Measurements from ENCODE around the gene CRTC3.
"Not testable (repeated sequence)": the region's sequence is repeated elsewhere in the genome, so short reads cannot be mapped to it uniquely, and the experiment has no call there.

CRTC3 gene

DNA sequence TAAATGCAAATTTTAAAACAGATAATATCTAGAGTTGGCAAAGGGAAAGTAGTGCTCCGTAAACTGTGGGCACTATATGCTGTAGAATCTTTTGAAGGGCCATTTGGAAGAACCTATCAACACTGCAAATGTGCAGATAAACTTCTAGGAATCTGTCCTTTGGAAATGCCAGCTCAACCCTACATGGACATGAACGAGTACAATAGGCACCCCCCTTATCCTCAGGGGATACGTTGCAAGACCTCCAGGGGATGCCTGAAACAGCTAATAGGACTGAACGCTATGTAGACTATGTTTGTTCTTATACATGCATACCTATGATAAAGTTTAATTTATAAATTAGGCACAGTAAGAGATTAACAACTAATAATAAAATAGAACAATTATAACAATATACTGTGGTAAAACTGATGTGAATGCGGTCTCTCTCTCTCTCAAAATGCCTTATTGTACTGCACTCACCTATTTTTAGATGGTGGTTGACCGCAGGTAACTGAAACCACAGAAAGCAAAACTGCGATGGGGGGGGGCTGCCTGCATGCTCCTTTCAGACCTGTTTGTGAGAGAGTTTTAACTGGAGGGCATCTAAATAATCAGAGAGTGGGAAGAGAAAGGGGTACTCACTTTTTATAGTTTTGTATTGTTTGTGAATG is 127.9 kb downstream of the CRTC3 start:
- DNase-seq, result not testable (repeated sequence)

DNA sequence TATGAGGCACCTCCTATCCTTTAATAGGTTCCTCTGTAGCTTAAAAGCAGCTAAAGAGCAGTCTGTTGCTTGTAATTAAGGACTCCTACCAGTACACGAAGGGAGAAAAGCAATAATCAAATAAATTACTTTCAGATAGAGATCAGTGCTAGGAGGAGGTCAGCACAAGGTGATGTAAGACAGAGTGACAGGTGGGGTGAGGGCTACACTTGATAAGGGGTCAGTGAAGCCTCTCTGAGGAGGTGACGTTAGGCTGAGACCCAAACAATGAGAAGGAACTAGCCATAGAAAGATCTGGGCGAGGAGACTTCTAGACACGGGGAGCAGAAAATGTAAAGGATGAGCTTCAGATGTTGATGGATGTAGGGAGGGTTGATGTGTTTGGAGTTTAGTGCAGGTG is 129.8 kb downstream of the CRTC3 start:
- DNase-seq, result no peak

DNA sequence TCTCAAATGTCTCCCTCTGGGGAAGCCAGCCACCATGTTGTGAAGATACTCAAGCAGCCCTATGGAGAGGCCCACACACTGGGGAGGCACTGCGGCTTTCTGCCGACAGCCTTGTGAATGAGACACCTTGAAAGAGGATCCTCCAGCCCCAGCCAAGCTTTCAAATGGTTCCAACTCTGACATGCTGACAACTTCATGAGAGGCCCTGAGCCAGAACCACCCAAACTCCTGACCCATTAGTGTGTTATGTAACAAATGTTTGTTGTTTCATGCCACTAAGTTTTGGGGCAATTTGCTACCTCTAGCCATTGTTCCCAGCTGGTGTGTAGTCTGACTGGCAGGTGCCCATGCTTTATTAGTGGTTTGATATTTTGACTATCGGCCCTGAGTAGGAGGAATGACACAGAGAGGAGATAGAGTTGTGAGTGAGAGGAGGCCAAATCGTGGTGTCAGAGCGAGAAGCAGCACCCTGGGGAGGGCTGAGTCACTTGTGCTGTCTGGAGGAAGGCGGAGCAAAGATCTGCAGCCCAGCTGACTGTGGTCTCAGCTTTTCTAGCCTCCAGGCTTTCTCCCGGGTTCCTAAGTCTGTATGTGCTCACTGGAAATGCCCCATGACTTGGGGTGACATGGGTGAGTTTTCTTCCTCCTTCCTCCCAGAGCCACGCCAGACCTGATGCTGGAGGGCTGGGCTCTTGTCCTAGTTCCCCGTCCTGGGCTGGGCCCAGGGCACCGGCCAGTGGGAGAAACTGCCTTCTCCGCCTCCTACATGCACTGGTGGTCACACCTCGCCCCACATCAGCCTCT is 130.7 kb downstream of the CRTC3 start:
- no peak for DNase-seq

DNA sequence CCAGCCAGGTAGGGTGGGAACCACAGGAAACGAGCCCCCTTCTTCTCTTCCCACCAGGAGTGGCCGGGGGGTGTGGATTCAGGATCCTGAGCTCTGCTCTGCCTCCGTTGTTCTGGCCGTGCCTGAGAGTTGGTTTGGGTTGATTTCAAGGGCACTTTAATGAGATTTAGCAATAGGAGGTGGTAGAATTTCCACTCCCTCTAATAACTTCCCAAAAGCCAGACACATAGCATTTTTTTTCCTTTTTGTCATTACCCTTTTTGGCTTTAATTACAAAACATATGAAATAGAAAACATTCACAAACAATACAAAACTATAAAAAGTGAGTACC is 131.2 kb downstream of the CRTC3 start:
- not testable (repeated sequence) for DNase-seq

DNA sequence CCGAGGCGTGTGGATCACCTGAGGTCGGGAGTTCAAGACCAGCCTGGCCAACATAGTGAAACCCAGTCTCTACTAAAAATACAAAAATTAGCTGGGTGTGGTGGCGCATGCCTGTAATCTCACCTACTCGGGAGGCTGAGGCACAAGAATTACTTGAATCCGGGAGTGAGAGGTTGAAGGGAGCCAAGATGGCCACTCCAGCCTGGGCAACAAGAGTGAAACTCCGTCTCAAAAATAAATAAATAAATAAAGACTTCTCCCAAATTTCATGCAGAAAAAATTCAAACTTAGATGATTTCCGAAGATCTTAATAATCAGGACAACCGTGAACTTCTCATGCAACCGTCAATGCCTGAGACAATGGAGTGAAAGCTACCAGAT is 134.3 kb downstream of the CRTC3 start:
- not testable (repeated sequence) for DNase-seq

DNA sequence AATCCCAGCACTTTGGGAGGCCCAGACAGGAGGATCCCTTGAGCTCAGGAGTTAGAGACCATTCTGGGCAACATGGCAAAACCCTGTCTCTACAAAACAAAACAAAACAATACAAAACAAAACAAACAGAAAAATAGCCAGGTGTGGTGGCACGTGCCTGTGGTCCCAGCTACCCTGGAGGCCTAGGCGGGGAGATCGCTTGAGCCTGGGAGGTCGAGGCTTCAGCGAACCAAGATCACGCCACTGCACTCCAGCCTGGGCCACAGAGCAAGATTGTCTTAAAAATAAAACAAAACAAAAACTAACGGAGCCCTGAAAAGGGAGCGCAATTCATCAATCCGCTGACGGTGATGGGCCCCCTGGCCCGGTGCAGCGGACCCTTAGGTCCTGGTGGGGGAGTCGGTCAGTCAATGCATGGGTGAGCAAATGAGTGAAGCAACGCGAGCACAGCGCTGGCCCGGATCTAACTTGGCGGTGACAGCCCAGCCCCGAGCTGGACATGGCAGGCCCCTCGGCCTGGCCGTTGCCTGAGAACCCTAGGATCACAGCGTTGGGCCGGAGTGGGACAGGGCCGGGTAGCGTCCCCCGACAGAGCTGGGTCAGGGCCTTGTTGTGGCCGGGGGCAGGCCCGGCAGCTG is 135.0 kb downstream of the CRTC3 start:
- no peak for DNase-seq

DNA sequence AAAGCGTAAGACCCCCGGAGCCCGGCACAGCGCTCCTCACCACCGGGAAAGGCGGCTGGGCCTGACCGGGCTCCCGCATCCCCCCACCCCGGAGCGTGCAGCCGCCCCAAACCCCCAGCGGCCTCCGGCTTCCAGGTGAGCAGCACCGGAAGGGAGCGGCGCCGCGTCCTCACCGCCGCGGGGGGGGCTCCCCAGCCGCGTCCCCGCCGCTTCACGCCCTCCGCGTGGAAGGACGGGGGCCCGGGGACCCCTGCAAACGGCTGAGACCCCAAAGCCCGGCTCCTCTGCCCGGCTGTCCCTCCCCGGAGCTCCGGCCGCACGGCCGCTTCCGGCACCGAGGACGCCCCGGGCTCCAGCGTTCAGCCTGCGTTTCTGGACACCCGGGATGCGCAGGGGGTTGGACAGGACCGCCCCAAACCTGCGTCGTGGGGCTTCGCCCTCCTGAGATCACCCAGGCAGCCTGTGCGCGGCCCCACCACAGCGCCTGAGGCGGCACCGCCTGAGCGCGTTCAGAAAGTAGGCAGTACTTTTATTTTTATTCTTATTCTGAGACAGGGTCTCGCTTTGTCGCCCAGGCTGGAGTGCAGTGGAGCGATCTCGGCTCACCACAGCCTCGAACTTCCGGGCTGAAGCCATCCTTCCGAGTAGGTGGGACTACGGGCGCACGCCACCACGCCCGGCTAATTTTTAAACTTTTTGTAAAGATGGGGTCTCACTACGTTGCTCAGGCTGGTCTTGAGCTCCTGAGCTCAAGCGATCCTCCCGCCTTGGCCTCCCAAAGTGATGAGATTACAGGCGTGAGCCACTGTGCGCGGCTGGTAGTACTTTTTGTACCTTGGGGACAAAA is 135.8 kb downstream of the CRTC3 start:
- no peak for DNase-seq

DNA sequence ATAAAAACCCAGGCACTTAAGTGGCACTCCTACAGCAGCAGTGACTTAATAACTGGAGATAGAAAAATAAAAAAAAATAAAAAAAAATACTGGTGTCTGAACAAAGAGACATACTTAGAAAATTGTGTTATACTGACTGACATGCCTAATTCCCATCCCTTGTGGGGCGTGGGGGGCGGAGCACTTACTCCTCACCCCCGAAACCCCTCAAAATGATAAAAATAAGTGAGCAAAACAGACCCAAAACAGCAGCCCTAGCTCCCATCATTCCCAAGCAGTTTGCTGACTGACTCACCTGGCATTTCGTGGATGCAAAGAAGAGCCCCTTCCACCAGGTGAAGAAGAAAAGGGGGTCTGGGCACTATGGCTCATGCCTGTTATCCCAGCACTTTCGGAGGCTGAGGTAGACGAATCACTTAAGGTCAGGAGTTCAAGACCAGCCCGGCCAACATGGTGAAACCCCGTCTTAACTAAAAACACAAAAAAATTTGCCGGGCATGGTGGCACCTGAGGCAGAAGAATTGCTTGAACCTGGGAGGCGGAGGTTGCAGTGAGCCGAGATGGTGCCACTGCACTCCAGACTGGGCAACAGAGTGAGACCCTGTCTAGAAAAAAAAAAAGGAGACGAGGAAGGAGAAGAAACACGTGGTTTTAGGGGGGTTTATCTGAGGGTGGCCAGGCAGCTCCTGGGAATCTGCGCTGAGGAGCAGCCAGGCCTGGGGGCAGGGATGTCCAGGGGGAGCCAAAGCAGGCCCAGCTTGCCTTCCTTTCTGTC is 136.6 kb downstream of the CRTC3 start:
- no peak for DNase-seq

DNA sequence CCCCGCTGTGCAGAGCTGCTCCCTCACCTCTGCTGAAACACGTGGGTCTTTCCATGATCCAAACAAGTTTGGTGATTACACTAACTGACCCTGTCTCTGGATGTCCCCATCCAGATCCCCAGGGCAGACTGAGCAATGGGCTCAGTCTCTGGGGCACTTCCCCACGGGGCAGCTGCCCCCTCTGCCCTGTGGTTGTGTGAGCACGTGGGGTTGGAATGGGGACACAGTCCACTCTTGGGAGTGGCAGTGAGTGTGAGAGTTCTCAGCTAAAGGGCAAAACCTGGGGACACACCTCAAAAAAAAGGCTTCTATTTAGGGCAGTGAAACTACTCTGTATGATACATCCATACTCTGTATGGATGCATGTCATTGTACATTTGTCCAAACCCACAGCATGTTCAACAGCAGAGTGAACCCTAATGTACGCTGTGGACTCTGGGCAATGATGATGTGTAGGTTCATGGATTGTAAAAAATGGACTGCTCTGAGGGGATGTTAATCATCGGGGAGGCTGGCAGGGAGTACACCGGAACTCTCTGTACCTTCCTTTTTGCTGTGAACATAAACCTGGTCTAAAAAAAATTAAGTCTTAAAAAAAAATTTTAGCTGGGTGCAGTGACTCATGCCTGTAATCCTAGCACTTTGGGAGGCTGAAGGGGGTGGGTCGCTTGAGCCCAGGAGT is 137.5 kb downstream of the CRTC3 start:
- DNase-seq, result no peak

DNA sequence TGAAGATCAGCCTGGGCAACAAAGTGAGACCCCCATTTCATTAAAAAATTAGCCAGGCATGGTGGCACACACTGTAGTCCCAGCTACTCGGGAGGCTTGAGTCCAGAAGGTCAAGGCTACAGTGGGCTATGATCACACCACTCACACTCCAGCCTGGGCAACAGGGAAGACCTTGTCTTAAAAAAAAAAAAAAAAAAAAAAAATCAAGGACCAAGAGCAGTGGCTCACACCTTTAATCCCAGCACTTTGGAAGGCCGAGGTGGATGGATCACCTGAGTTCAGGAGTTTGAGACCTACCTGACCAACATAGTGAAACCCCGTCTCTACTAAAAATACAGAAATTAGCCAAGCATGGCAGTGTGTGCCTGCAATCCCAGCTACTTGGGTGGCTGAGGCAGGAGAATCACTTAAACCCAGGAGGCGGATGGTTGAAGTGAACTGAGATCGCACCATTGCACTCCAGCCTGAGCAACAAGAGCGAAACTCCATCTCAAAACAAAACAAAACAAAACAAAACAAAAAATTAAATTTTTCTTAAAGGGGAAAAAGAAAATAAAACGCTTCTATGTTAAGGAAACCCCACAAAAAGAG is 138.1 kb downstream of the CRTC3 start:
- not testable (repeated sequence) for DNase-seq

DNA sequence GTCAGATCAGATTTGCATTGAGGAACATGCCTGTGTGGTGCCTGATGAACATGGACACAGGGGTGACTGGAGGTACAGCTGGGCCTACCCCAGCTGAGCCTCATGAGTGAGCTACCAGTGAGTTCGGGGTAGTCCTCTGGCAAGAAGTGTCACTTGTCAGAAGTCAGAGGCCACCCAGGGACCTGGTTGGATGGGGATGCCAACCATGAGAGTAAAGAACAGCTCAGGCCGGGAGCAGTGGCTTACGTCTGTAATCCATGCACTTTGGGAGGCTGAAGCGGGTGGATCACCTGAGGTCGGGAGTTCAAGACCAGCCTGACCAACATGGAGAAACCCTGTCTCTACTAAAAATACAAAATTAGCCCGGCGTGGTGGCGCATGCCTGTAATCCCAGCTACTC is 140.9 kb downstream of the CRTC3 start:
- not testable (repeated sequence) for DNase-seq

DNA sequence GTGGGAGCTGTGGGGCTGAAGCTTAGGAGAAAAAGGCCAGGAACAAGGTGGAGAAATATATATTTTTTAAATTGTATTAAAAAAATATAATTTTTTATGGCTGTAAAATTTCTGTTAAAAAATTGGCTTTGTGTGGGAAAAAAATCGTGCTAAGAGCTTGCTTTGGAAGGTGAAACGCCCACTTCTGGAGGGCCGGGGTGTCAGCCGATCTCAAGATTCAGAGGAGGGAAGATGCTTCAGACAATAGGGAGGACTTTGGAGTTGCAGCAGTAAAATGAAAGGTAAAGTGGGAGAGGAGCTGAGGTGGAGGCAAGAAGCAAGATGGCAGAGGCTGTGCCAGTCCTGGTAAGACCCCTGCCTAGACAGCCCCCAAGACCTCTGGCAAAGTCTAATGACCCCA is 141.5 kb downstream of the CRTC3 start:
- DNase-seq, result no peak

DNA sequence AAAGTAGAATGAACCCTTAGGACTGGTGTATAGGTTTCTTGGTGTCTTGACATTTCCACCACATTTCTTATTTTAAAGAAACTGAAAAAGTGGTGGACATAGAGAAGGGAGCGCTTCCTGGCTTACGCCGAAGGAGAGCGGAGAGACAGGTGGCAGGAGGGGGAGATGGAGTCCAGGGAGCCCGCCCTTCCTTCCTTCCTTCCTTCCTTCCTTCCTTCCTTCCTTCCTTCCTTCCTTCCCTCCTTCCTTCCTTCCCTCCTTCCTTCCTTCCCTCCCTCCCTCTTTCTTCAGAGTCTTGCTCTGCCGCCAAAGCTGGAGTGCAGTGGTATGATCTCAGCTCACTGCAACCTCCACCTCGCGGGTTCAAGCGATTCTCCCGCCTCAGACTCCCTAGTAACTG is 143.6 kb downstream of the CRTC3 start:
- not testable (repeated sequence) for DNase-seq

DNA sequence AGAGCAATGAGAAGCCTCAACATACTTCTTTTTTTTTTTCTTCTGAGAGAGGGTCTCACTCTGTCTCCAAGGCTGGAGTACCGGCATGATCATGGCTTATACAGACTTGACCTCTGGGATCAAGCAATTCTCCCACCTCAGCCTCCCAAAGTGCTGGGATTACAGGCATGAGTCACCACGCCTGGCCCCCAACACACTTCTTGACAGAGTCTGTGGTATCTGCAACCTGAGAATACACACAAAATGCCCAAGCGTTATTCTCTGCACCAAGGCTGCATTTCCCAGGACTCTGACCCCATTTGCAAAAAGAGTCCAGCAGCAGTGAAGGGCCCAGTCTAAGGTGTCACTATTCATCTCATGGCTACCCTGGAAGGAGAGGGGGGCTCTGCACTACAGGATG is 144.8 kb downstream of the CRTC3 start:
- DNase-seq, result no peak

DNA sequence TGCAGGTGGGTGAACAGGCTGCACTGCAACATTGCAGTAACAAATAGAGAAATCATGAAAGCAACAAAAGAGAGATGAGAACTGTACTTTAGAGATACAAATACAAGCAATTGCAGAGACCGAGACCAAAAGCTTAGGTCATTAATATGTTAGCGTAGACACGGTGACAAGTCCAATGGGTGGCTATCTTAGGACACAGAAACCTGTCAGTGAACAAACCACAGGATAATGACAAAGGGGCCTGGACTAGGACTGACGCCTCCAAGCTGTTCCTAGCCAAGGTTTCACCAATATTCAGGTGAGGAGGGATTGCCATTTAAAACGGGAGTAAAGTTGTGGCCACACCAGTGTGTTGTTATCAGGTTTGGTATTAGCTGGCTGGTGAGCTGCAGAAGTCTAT is 145.7 kb downstream of the CRTC3 start:
- no peak for DNase-seq

DNA sequence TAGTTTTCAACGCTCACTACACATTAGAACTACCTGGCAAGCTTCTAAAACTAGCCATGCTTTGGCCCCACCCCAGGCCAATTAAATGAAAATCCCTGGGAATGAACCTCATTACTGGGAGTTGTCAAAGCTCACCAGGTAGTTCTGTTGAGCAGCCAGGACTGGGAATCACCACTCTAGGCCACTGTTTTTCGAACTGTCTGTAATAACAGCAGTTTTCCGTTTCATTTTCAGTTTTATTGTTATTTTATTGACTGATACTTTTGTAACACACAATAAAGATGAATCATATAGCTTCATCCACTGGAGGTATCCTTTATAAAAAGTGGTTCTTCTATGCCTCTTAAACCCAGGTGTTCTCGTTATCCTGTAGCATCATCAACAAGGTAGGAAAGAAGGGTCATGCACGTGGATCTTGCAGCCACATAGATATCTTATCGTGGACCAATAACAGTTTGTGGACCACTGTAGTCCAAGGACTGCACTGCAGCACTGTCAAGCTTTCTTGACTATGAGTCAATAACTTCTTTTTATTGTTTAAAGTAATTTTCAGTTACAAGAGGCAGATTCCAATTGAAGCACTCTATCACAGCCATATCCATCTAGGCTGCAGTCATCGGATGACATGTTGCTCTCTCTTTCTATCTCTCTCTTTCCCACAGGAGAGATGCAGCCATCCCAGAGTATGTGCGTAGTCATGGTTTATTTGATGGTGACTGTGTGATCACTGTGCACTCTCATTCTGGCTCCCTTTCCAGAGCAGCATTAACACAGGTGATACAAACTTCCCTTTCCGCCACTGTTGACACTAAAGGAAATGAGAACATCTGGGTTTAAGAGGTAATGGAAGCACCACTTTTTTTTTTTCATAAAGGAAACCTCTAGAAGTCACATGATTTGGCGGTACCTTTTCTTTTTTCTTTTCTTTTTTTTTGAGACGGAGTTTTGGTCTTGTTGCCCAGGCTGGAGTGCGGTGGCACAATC is 148.4 kb downstream of the CRTC3 start:
- DNase-seq, result no peak

DNA sequence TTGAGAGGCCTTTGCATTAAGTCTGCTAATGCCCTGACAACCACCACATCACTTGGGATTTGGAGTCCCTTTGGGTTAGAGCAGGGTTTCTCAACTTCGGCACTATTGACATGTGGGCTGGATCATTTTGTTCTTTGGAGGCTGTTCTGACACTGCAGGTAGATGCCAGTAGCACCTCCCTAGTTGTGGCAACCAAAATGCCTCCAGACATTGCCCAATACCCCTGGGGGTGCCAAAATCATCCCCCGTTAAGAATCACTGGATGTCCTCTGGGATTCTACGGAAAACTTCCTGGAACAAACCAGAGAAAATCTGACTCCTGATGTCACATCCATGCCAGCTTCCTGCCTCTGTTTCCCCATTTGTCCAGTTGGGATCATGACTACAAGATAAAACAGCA is 150.2 kb downstream of the CRTC3 start:
- no peak for DNase-seq

DNA sequence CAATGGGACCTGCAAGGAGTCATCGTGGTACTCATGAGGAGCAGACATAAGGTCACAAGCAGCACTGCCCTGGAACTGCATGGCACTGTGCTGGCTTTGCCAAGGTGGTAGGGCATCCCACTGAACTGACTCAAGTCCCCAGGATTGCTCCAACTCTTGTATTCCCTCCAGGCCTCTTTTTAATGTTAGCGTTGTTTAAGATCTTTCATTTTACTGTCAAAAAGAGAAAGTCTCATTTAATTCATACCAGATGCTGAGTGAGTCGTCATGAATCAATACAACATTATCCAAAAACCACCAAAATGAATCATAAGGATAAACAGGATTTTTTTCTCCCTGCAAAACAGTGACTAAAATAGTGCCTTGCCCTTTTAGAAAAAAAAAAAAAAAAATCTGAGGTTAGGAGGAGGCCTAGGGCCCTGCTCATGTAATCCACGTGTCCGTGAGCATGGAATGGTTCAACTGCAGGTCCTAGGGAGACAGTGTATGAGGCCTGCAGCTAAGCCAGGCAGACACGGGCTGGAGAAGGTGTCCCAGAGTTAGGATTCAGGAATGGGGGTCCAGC is 150.7 kb downstream of the CRTC3 start:
- no peak for DNase-seq

DNA sequence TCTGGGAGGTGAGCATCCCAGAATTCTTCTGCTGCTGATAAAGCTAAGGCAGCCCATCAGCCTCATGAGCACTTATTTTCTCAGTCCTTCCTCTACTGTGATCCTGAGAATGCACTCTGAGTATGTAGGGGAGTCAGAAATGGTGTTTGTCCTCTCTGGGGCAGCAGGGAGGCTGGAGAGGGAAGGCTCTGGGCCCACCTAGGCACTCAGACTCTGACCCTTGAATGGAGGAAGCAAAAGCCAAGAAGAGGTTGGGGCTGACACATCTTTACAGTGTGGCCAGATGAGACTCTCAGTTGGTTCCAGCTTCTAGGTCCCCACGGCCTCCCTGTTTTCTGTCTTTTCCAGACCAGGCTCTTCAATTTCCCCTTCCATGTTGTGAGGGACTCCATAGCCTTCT is 151.3 kb downstream of the CRTC3 start:
- DNase-seq, result no peak

DNA sequence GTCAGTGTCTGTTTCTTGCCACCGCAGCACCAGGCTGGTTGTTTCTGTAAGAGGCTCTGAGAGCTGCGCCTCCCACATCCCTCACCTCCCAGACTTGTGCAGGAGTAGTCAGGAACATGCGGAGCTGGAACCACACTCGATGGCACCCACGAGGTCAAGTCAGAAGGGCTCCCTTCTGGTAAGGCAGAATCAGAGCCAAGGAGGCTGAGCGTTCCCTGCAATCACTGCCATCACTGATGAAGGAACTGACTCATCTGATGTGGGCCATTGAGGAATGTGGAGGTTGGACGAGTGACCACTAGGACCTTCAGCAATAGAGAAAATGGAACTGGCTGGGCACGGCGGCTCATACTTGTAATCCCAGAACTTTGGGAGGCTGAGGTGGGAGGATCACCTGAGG is 151.8 kb downstream of the CRTC3 start:
- DNase-seq, result no peak
